Uterus (tissue), 4 donors: ENCODE measurements around the gene ELMO2. TPM values are rescaled to one million over a fixed set of nuclear protein-coding genes. Genes with fewer than 3 reads are reported as not detected.

Experiments
- DNase-seq, 2 donors: peaks; one replicate each; pipeline ENCODE4 v3.0.0-alpha.2; 2019 to 2020
- H3K27ac ChIP-seq, 2 donors: fragments of 200-600 bp; sonication (generic); 1 replicate in 1 of 2; 2 replicates in 1 of 2; pipeline ENCODE4 v1.5.1; 2016 to 2018
- H3K27me3 ChIP-seq, 2 donors: fragments of 200-600 bp; sonication (generic); one replicate each; pipeline ENCODE4 v1.5.1; 2018 to 2019; ENCODE audit warnings: control low read depth in 1 of 2
- H3K36me3 ChIP-seq, 2 donors: fragments of 200-600 bp; sonication (generic); one replicate each; pipeline ENCODE4 v1.5.1; 2019; ENCODE audit warnings: control low read depth in 1 of 2
- H3K4me1 ChIP-seq, 2 donors: fragments of 200-600 bp; sonication (generic); one replicate each; pipeline ENCODE4 v1.5.1; 2018 to 2019; ENCODE audit warnings: control low read depth in 1 of 2
- H3K4me3 ChIP-seq, 2 donors: fragments of 200-600 bp; sonication (generic); 1 replicate in 1 of 2; 2 replicates in 1 of 2; pipeline ENCODE4 v1.5.1; 2018 to 2019; ENCODE audit warnings: mild to moderate bottlenecking in 1 of 2
- H3K9me3 ChIP-seq, 2 donors: fragments of 200-600 bp; sonication (generic); one replicate each; pipeline ENCODE4 v1.5.1; 2019; ENCODE audit warnings: control low read depth in 1 of 2
- CTCF ChIP-seq, 4 experiments: fragments of 200-600 bp in 2 of 4; fragments of 450-650 bp in 2 of 4; sonication (generic) in 2 of 4; IDR thresholded peaks; one replicate each; pipeline ENCODE4 v1.5.1; 2016 to 2019; ENCODE audit warnings: antibody characterized with exemption in 4 of 4, mild to moderate bottlenecking in 2 of 4, moderate library complexity in 1 of 4
- POLR2A ChIP-seq, 2 donors: fragments of 450-650 bp; IDR thresholded peaks; one replicate each; pipeline ENCODE4 v1.6.1; 2016; ENCODE audit warnings: antibody characterized with exemption in 2 of 2, mild to moderate bottlenecking in 1 of 2, moderate library complexity in 1 of 2
- intact Hi-C: fragments of 100-400 bp; cut with DNase I; formaldehyde crosslinking; loops from one replicate; pipeline ENCODE4 v1.15.1; 2023; ENCODE audit warnings: low total_unique reads
- total RNA-seq, 4 donors: library from RNA; depleted of rRNA in 3 of 4; stranded (reverse); fragments of >200 nt in 3 of 4; gene quantifications; one replicate each; pipeline versions ENCODE4 v1.1.0 to v1.2.4, GENCODE V29; 2014 to 2023
- donor health status: DM: yes; HTN: yes; CAD: no.

Gene ELMO2
- total RNA-seq, 4 donors from 2014 or later = 18.5 to 112 (median 57.2) TPM

- H3K27ac ChIP-seq = no peak overlapping the region
- no peaks in the 10 kb centered on the region for H3K36me3 ChIP-seq
- H3K27me3 ChIP-seq = peaks cover 0 to 37% of the 10 kb centered on the region in 2 donors
- H3K9me3 ChIP-seq = no peaks in the 10 kb centered on the region
- no peaks in the 10 kb centered on the region for H3K4me1 ChIP-seq
- TF ChIP-seq POLR2A (IDR thresholded peaks at IDR 0.05) (no peak), CTCF (IDR thresholded peaks at IDR 0.05) (no peak)
- intact Hi-C loops = no loop called here
- no peak overlapping the region for H3K4me3 ChIP-seq
- no peak for DNase-seq
Measured at GRCh38 chr20:46336735-46337134, 69.7 kb downstream of the ELMO2 start.

- peaks cover 0 to 17% of the 10 kb centered on the region in 2 donors for H3K27me3 ChIP-seq
Measured at GRCh38 chr20:46334303-46334904, 72.0 kb downstream of the ELMO2 start.

GRCh38 chr20:46333161-46333991, 73.0 kb downstream of the ELMO2 start:
- H3K27ac ChIP-seq = no peak overlapping the region
- H3K36me3 ChIP-seq = no peaks in the 10 kb centered on the region
- no peaks in the 10 kb centered on the region for H3K9me3 ChIP-seq
- peaks cover 0 to 10% of the 10 kb centered on the region in 2 donors for H3K27me3 ChIP-seq
- H3K4me3 ChIP-seq = no peak overlapping the region
- no peak for DNase-seq
- H3K4me1 ChIP-seq = no peaks in the 10 kb centered on the region
- intact Hi-C loops = no loop called here
- TF ChIP-seq CTCF (IDR thresholded peaks at IDR 0.05) = no peak

More at GRCh38 chr20:46334303-46334904, 72.0 kb downstream of the ELMO2 start:
- H3K9me3 ChIP-seq = no peaks in the 10 kb centered on the region
- H3K4me1 ChIP-seq = no peaks in the 10 kb centered on the region
- no peak for TF ChIP-seq POLR2A (IDR thresholded peaks at IDR 0.05)
- TF ChIP-seq CTCF (IDR thresholded peaks at IDR 0.05) = no peak
- intact Hi-C loops = no loop called here
- no peak overlapping the region for H3K4me3 ChIP-seq
- no peaks in the 10 kb centered on the region for H3K36me3 ChIP-seq
- no peak overlapping the region for H3K27ac ChIP-seq
- no peak for DNase-seq

- no peak for DNase-seq
Measured at GRCh38 chr20:46332373-46333160, 73.8 kb downstream of the ELMO2 start.

More at GRCh38 chr20:46332373-46333160, 73.8 kb downstream of the ELMO2 start:
- H3K27ac ChIP-seq = no peak overlapping the region
- peaks cover 0 to 2% of the 10 kb centered on the region in 2 donors for H3K27me3 ChIP-seq
- H3K4me3 ChIP-seq = no peak overlapping the region
- H3K36me3 ChIP-seq = no peaks in the 10 kb centered on the region
- intact Hi-C loops = no loop called here
- H3K9me3 ChIP-seq = no peaks in the 10 kb centered on the region
- no peak for TF ChIP-seq POLR2A (IDR thresholded peaks at IDR 0.05)
- no peak for TF ChIP-seq CTCF (IDR thresholded peaks at IDR 0.05)
- no peaks in the 10 kb centered on the region for H3K4me1 ChIP-seq
